Activated T-helper 9 cell treated with anti-CD3 and anti-CD28 coated beads, Interleukin-2, amount 50 U/mL, for 16 hours (primary cell): Measurements from ENCODE around the gene APBB1IP.

Experiments
- DNase-seq: peaks from one replicate; pipeline ENCODE4 v3.0.0-alpha.2; 2020; ENCODE audit warnings: low read depth

The APBB1IP gene

DNA sequence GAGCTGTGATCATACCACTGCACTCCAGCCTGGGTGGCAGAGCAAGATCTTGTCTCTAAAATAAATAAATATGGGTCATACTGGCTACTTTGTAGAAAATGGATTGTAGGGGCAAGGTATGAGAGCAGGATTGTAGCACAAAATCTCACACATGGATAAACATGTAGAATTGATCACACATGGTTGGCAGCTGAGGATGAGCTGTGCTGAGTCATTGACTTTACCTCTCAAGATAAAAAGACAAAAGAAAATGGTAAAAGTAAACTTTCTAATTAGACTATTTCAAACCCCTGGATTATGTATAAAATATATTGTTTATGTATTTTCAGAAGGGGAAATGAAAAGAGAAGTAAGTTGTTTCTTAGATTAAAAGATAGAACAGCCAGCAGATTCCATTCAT is 69.3 kb downstream of the APBB1IP start:
- DNase-seq: no peak

DNA sequence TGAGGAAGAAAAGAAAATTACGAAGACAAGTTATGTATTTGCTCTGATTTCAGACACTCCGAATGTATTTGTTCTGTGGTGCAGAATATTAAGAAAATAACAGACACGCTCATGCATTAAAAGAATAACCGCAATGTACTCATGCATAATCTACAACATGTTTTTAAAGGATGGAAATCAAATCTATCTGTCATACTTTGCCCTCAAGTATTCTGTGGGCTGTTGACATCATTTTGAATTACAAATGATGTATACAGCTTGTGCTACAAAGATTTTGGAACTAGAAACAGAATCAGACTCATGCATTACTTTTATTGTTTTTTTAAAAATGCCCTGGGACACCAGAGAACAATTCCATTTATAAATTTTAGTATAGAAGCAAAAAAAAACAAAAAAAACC is 69.9 kb downstream of the APBB1IP start:
- DNase-seq: no peak

- DNase-seq: no peak
Observed at GRCh38 chr10:26509307-26509706, 71.2 kb downstream of the APBB1IP start.

GRCh38 chr10:26513101-26513500 is 75.0 kb downstream of the APBB1IP start:
- no peak for DNase-seq

DNA sequence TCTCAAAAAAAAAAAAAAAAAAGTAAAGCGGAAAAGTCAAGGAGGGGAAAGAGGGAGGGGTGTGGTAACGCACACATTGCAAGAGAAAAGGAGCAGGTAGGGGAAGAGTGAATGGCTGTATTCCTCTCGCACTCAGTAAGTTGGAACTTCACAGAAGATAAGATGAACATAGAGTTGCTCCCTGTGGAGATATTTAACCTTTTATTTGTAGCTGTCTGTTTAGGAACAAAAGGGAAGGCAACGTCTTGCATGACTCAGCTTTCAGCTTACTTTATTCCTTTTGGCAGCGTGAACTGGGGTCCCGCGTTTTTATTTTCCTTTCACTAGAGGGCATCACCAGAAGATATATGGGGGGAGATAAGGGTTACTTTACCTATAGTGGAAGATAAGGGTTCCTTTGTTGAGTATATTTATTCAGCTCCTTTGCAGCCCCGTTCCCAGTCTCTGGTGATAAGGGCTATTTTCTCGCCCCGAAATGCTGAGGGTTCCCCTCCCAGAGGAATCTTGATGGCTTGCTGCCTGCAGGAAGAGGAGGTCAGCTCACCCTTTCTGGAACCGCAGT is 78.5 kb downstream of the APBB1IP start:
- DNase-seq: no peak

DNA sequence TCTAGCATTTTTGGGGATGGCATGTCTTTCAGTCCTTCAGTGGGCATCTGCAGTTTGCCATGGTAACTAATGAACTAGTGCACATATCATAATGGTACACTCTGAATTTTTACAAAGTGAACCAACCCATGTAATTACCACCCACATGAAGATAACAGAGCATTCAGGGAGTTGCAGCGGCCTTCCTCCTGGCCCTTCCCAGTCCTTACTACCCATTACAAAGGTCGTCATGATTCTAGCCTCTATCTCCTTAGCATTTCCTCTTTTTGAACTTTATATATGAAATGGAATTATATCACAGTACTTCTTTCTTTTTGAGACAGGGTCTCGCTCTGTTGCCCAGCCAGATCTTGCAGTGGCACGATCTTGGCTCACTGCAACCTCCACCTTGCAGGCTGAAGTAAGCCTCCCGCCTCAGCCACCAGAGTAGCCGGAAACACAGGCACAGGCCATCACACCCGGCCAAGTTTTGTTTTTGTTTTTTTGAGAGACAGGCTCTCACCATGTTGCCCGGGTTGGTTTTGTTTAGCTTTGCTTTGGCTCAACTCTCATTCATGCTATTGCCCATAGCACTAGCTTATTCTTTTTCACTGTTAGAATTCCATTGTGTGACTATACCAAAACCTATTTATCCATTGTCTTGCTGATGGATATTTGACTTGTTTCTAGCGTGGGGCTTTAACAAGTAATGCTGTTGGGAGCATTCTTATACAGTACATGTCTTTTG is 79.2 kb downstream of the APBB1IP start:
- DNase-seq: no peak

- DNase-seq: no peak
Observed at GRCh38 chr10:26519803-26520202, 81.7 kb downstream of the APBB1IP start.

DNA sequence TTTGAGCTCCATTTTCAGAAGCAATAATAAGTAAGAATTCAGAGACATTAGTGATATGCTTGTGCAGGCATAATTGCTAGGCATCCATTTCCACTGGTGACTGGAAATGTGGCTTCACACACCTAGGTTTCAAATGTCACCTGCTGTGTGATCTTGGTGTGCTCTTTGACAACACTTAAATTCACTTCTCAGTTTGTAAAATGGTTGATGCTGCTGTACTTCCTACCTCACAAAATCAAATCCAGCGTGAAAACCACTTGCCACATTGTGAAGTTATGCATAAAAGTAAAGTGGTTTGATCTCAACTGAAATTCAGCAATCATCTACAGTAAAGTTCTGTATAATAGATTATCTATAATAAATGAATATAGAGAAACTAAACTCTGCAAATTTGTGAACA is 82.4 kb downstream of the APBB1IP start:
- DNase-seq: no peak

DNA sequence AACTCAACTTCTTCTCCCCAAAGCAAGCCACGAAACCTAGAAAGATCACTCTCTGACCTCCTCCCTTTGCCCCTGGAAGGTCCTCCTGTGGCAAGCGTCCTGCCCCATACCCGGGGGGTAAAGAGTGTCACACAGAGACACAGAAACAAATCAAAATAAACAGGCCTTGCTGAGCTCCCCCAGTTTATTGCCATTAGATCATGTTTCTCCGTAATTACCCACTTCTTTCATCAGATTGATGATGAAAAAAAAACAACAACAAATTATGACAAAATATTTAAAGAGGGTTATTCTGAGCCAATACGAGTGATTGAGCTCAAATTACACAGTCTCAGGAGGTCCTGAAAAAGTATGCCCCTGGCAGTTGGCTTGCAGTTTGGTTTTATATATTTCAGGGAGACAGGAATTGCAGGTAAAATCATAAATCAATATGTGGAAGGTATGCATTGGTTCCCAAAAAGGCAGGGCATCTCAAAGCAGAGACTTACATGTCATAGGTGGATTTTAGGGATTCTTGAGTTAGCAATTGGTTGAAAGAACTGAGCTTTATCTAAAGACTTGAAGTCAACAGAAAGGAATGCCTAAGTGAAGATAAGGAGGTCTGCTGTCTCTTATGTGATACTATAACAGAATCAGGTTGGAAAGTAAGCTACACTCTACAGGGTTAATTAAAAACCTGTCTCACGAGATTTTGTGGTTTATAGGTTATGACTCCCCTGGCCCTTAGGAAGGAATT is 86.2 kb downstream of the APBB1IP start:
- no peak for DNase-seq

DNA sequence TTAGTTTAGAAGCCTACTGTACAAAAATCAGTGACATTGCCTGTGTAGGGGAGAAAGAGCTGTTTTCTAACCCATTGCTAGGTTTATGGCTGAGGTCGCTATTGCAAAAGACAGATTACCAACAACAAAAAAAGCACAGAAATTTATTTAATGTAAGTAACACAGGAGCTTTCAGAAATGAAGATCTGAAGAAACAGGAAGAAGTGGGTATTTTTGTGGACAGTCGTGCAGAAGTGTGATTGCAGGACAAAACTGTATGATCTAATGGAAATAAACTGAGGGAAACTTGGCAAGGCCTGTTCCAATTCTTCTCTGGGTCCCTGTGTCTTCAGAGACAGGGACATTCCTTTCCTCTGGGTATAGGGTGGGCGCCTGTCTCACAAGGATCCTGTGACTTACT is 87.4 kb downstream of the APBB1IP start:
- DNase-seq: no peak

DNA sequence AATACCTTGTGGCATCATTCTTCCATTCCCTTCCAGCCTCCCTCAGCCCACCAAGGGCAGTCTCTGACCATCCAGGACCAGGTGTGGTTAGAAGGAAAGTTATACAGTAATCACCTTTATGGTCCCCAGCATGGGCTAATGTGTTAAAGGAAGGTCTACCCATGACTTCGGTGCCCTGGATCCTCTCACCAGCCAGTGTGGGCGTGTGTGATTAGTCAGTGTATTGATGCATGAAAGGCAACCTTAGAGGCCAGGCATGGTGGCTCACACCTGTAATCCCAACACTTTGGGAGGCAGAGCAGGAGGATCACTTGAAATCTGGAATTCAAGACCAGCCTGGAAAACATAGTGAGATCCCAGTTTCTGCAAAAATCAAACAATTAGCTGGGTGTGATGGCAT is 88.9 kb downstream of the APBB1IP start:
- no peak for DNase-seq

GRCh38 chr10:26528048-26528447 is 89.9 kb downstream of the APBB1IP start:
- DNase-seq: no peak

- no peak for DNase-seq
Observed at GRCh38 chr10:26528715-26529393, 90.7 kb downstream of the APBB1IP start.

GRCh38 chr10:26534384-26534783 is 96.2 kb downstream of the APBB1IP start:
- DNase-seq: no peak

GRCh38 chr10:26540601-26541000 is 102.5 kb downstream of the APBB1IP start:
- no peak for DNase-seq

DNA sequence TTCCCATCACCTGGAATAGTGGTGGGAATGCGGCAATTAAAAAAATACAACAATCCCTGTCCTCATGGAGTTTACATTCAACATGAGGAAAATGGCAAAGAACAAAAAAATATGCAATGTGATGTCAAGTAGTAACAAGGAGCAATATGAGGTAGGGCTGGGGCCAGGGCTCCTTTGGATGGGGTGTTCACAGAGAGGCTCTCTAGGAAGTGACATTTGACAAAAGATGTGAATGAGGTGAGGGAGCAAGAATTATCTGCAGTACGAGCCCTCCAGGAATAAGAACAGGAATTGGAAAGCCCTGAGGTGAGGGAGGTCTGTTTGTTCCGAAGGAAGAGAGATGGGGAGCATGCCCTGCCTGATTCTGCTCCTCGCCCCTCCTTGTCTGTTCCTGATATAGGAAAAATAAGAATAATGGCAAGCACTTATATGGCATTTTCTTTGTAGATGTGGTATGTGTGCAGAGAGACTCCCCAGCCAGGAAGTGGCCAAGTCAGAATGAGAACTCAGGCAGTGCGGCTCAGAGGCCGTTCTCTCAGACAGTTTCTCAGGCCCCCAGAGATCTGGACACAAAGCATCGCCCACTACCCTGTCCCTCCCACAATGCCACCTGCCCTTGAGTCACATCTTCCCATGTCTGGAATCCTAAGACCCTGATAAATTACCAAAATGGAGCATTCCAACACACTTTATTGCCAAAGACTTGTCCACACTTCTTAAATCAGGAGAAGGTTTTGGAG is 105.6 kb downstream of the APBB1IP start:
- DNase-seq: no peak

DNA sequence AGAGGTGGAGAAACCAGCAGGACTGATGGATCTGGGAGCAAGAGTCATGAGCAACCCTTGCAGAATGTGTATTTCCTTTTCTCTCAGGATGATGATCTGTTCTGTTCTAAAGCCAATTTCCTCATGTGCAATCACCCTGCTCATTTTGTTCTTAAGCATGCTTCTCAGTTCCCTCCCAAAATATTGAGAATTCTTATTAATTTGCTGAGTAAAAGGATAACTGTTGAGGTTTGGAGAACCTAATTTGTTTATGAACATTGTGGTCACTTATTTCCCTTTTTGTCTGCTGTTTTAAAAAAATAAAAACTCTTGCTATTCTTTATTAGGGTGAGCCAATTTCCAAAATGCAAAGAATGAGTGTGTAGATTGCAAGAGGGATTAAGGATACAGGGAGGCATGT is 106.8 kb downstream of the APBB1IP start:
- DNase-seq: no peak

GRCh38 chr10:26550774-26551526 is 112.8 kb downstream of the APBB1IP start:
- no peak for DNase-seq

DNA sequence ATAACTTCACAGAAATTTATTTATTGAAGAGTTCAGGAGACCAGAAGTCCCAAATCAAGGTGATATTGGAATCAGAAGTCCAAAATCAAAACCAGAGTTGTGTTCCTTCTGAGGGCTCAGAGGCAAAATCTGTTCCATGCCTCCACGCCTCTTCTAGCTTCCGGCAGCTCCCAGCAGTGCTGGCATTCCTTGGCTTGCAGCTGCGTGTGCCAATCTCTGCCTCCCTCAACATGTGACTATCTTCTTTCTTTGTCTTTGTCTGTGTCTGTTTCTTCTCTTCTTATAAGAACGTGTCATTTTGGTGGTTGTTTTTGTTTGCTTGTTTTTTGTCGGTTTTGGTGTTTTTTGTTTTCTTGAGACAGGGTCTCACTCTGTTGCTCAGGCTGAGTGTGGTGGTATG is 116.1 kb downstream of the APBB1IP start:
- no peak for DNase-seq

GRCh38 chr10:26555719-26556368 is 117.7 kb downstream of the APBB1IP start:
- no peak for DNase-seq
